ENCODE measurements around the gene PRKG1. TPM values are rescaled to one million over a fixed set of nuclear protein-coding genes. Genes with fewer than 3 reads are reported as not detected.

The PRKG1 gene
- total RNA-seq, 2 donors from 2014 or later: 17.8 to 31.1 TPM

- no peaks in the 10 kb centered on the region for H3K27me3 ChIP-seq
- no peaks in the 10 kb centered on the region for H3K9me3 ChIP-seq
- no peak overlapping the region for H3K27ac ChIP-seq
- no peak overlapping the region for H3K4me3 ChIP-seq
- DNase-seq (ENCODE audit: low spot score): no peak
- no peaks in the 10 kb centered on the region for H3K4me1 ChIP-seq
- H3K36me3 ChIP-seq: no peaks in the 10 kb centered on the region
- TF ChIP-seq CTCF (IDR thresholded peaks at IDR 0.05): no peak
These were observed 1260.3 kb downstream of the PRKG1 start for GRCh38 chr10:52334595-52334994.

GRCh38 chr10:52335665-52336064, 1261.4 kb downstream of the PRKG1 start:
- H3K27ac ChIP-seq: no peak overlapping the region
- TF ChIP-seq CTCF (IDR thresholded peaks at IDR 0.05): no peak
- H3K4me1 ChIP-seq: no peaks in the 10 kb centered on the region
- H3K4me3 ChIP-seq: no peak overlapping the region
- no peak for DNase-seq (ENCODE audit: low spot score)
- no peaks in the 10 kb centered on the region for H3K27me3 ChIP-seq
- H3K36me3 ChIP-seq: no peaks in the 10 kb centered on the region
- H3K9me3 ChIP-seq: no peaks in the 10 kb centered on the region

- DNase-seq (ENCODE audit: low spot score): no peak
- Histone ChIP-seq H3K4me3 (no peak overlapping the region), H3K9me3 (no peaks in the 10 kb centered on the region), H3K4me1 (no peaks in the 10 kb centered on the region), H3K36me3 (no peaks in the 10 kb centered on the region), H3K27ac (no peak overlapping the region), H3K27me3 (no peaks in the 10 kb centered on the region)
- TF ChIP-seq CTCF (IDR thresholded peaks at IDR 0.05): no peak
These were observed 1262.9 kb downstream of the PRKG1 start for GRCh38 chr10:52337225-52337624.

- Histone ChIP-seq H3K27me3 (no peaks in the 10 kb centered on the region), H3K4me1 (no peaks in the 10 kb centered on the region), H3K36me3 (no peaks in the 10 kb centered on the region), H3K4me3 (no peak overlapping the region), H3K27ac (no peak overlapping the region), H3K9me3 (no peaks in the 10 kb centered on the region)
- TF ChIP-seq CTCF (IDR thresholded peaks at IDR 0.05): no peak
- DNase-seq (ENCODE audit: low spot score): no peak
These were observed 1269.2 kb downstream of the PRKG1 start for GRCh38 chr10:52343439-52343838.

- DNase-seq (ENCODE audit: low spot score): no peak
- H3K4me1 ChIP-seq: no peaks in the 10 kb centered on the region
- no peak for TF ChIP-seq CTCF (IDR thresholded peaks at IDR 0.05)
- H3K27ac ChIP-seq: no peak overlapping the region
- H3K9me3 ChIP-seq: no peaks in the 10 kb centered on the region
- H3K27me3 ChIP-seq: no peaks in the 10 kb centered on the region
- no peaks in the 10 kb centered on the region for H3K36me3 ChIP-seq
- no peak overlapping the region for H3K4me3 ChIP-seq
These were observed 1272.4 kb downstream of the PRKG1 start for GRCh38 chr10:52346394-52347326.

- Histone ChIP-seq H3K27ac (no peak overlapping the region), H3K36me3 (no peaks in the 10 kb centered on the region), H3K4me1 (no peaks in the 10 kb centered on the region), H3K27me3 (no peaks in the 10 kb centered on the region), H3K9me3 (no peaks in the 10 kb centered on the region), H3K4me3 (no peak overlapping the region)
- no peak for DNase-seq (ENCODE audit: low spot score)
- no peak for TF ChIP-seq CTCF (IDR thresholded peaks at IDR 0.05)
These were observed 1273.0 kb downstream of the PRKG1 start for GRCh38 chr10:52347327-52347667.

All from right atrium auricular region (tissue), 2 donors.